GM12878 (cell line): Measurements from ENCODE around the gene CLCN7. TPM values are rescaled to one million over a fixed set of nuclear protein-coding genes. Genes with fewer than 3 reads are reported as not detected.

Experiments
- ATAC-seq: fragments of 200-7000 bp; cut with Tn5 transposase; 3 replicates; pipeline ENCODE4 v1.9.1; 2020; ENCODE audit warnings: mild to moderate bottlenecking, moderate library complexity
- BruUV-seq: library from RNA; stranded (reverse); fragments of 400-500 nt; replicated peaks from 2 replicates; lab custom pipeline; 2021; lab: Mats Ljungman, UMichigan
- CTCF ChIA-PET: fragments of 300-600 bp; sonication (Branson Sonifier 250); formaldehyde crosslinking; extraction: SDS; loops from one replicate; lab custom pipeline; 2021; ENCODE audit warnings: inconsistent platforms; lab: Yijun Ruan, JAX
- POLR2A ChIA-PET: fragments of 350-600 bp; formaldehyde crosslinking; extraction: SDS; loops from one replicate; lab custom pipeline; 2021; ENCODE audit warnings: inconsistent platforms; lab: Charles Lee
- RAD21 ChIA-PET: fragments of 300-600 bp; sonication (Branson Sonifier 250); formaldehyde crosslinking; loops from one replicate; lab custom pipeline; 2023; ENCODE audit warnings: antibody characterized with exemption; ENCODE audit not compliant: unreplicated experiment; lab: Charles Lee
- SMC1A ChIA-PET: fragments of 300-600 bp; sonication (Branson Sonifier 250); formaldehyde crosslinking; loops from one replicate; lab custom pipeline; 2023; ENCODE audit not compliant: unreplicated experiment, uncharacterized antibody; lab: Charles Lee
- DNase-seq: peaks from one replicate; pipeline ENCODE4 v3.0.0-alpha.2; 2011; ENCODE audit warnings: low read depth, low spot score
- FAIRE-seq: peaks from 3 replicates; lab custom pipeline; 2011; peaks lifted over from hg19 to GRCh38; lab: Jason Lieb, UNC
- H2AFZ ChIP-seq: 2 replicates; pipeline ENCODE4 v1.6.0; 2011; ENCODE audit warnings: low read depth, low read length, control low read depth; ENCODE audit not compliant: control insufficient read depth
- H3K27ac ChIP-seq: 2 replicates; pipeline ENCODE4 v1.5.1; 2011; ENCODE audit warnings: control low read depth; ENCODE audit not compliant: control insufficient read depth, insufficient read depth
- H3K27me3 ChIP-seq, 2 experiments: replicated peaks in 1 of 2; 2 replicates each; pipeline versions ENCODE4 v1.6.0 to v1.6.1; 2011; ENCODE audit warnings: low read length in 1 of 2; ENCODE audit not compliant: control insufficient read depth in 2 of 2, insufficient read depth in 2 of 2
- H3K36me3 ChIP-seq, 2 experiments: 2 replicates each; pipeline ENCODE4 v1.5.1; 2011; ENCODE audit warnings: low read length in 1 of 2; ENCODE audit not compliant: control insufficient read depth in 2 of 2, insufficient read depth in 2 of 2
- H3K4me1 ChIP-seq: 2 replicates; pipeline ENCODE4 v1.6.1; 2011; ENCODE audit warnings: mild to moderate bottlenecking, low read length, moderate library complexity, mixed read lengths; ENCODE audit not compliant: control insufficient read depth, insufficient read depth
- H3K4me2 ChIP-seq: 2 replicates; pipeline ENCODE4 v1.6.0; 2011; ENCODE audit warnings: control low read depth; ENCODE audit not compliant: control insufficient read depth, insufficient read depth
- H3K4me3 ChIP-seq: fragments of 200-600 bp; sonication (generic); 2 replicates; pipeline ENCODE4 v1.5.1; 2016
- H3K79me2 ChIP-seq: 2 replicates; pipeline ENCODE4 v1.6.0; 2011; ENCODE audit warnings: low read length; ENCODE audit not compliant: control insufficient read depth, insufficient read depth
- H3K9ac ChIP-seq: 2 replicates; pipeline ENCODE4 v1.8.0; 2011; ENCODE audit warnings: low read length, control low read depth, mixed read lengths; ENCODE audit not compliant: control insufficient read depth, insufficient read depth
- H3K9me3 ChIP-seq: replicated peaks from 3 replicates; pipeline ENCODE4 v1.5.1; 2011; ENCODE audit warnings: mild to moderate bottlenecking, low read length; ENCODE audit not compliant: control insufficient read depth, insufficient read depth
- H4K20me1 ChIP-seq: 2 replicates; pipeline ENCODE4 v1.6.0; 2011; ENCODE audit not compliant: control insufficient read depth, insufficient read depth
- CBFB ChIP-seq: IDR thresholded peaks from 2 replicates; pipeline ENCODE4 v1.6.1; 2016; ENCODE audit warnings: antibody characterized with exemption, low read depth
- CREB1 ChIP-seq: IDR thresholded peaks from 2 replicates; pipeline ENCODE4 v1.6.1; 2012; ENCODE audit warnings: low read depth, mild to moderate bottlenecking, inconsistent platforms
- MEF2B ChIP-seq: fragments of 450-650 bp; IDR thresholded peaks from 2 replicates; pipeline ENCODE4 v1.6.1; 2018; ENCODE audit warnings: mild to moderate bottlenecking, moderate library complexity; ENCODE audit not compliant: partially characterized antibody, poor library complexity, severe bottlenecking
- NBN ChIP-seq: fragments of 450-650 bp; IDR thresholded peaks from 2 replicates; pipeline ENCODE4 v1.6.1; 2016
- RBBP5 ChIP-seq: fragments of 200-600 bp; sonication (generic); conservative IDR thresholded peaks from 2 replicates; pipeline ENCODE4 v1.6.1; 2016
- ZNF274 ChIP-seq: IDR thresholded peaks from one replicate; pipeline ENCODE4 v1.8.0; 2011; ENCODE audit not compliant: insufficient read length, insufficient read depth
- WGBS: methylation state at CpG from one replicate; pipeline ENCODE4 v1.1.6; 2016; ENCODE audit warnings: low lambda C conversion rate; ENCODE audit not compliant: insufficient replicate concordance, insufficient coverage; ENCODE audit errors: missing lambda C conversion rate; 5-methylcytosine and 5-hydroxymethylcytosine counted together
- in situ Hi-C: fragments of 300-500 bp; cut with MboI; formaldehyde crosslinking; loops from 9 replicates; pipeline ENCODE4 v1.14.3; 2018; ENCODE audit warnings: mixed read lengths
- intact Hi-C: fragments of 100-400 bp; cut with micrococcal nuclease; formaldehyde crosslinking; loops from one replicate; pipeline ENCODE4 v1.14.2; 2022; ENCODE audit not compliant: unreplicated experiment
- polyA plus RNA-seq, 11 experiments: library from polyadenylated mRNA; depleted of rRNA in 4 of 11; unstranded in 6 of 11; stranded (reverse) in 5 of 11; fragments of >200 nt; fragmentation: Nextera tagmentation in 4 of 11; fragmentation: Illumina TruSeq in 1 of 11; extraction: Ambion mirVana in 4 of 11; extraction: Trizol in 1 of 11; gene quantifications; 1 replicate in 1 of 11; 2 replicates in 10 of 11; pipeline versions ENCODE4 v1.2.1 to v1.2.3, GENCODE V29; 2011 to 2016; ENCODE audit warnings: inconsistent platforms in 2 of 11, missing spikeins in 2 of 11, low read depth in 1 of 11
- total RNA-seq, 4 experiments: library from RNA; depleted of rRNA in 3 of 4; stranded (reverse); fragments of >200 nt in 3 of 4; fragmentation: Illumina TruSeq in 1 of 4; extraction: Trizol in 1 of 4; gene quantifications; 2 replicates each; pipeline versions ENCODE4 v1.2.1 to v1.2.3, GENCODE V29; 2013 to 2021

Gene CLCN7
- total and polyA plus RNA-seq, 10 of the 15 experiments (the other 5 are each of a cell fraction or from before 2014, with no cell fraction given): 0.04 to 62.5 (median 19.9) TPM

DNA sequence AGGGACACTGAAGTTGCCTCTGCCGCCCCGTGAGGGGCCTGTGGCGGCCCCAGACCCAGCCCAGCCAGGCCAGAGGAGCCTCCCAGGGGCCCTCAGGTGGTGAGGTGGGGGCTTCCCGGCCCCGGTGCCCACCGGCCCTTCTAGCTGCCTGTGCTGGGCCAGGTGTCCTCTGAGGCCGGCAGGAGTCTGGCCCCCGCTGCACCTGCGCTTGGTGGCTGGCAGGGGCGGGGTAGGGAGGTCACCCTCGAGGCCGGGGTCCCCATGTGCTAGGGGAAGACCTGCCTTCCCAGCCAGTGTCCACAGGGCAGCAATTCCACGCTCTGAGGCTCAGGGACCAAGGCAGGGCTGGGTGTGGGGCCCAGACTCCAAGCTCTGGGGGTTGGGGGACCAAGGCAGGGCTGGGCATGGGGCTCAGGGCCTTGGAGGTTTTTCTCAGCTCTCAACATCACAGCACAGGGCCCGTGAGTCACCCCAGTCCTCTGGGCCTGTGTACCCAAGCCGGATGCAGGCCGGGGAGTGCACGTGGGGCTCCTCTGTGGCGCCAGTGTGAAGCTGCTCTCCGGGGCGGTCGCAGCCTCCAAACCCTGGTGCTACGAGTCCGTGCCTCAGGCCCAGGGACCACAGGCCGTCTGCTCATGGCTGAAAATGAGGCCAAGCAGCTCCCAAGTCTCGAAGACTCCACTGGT is 29.2 kb downstream of the CLCN7 start:
- Histone ChIP-seq H4K20me1 (no peaks in the 10 kb centered on the region), H3K27ac (no peak overlapping the region), H3K4me2 (no peak overlapping the region), H2AFZ (no peak overlapping the region), H3K9me3 (no peaks in the 10 kb centered on the region), H3K9ac (no peak overlapping the region), H3K4me1 (no peaks in the 10 kb centered on the region), H3K79me2 (no peaks in the 10 kb centered on the region), H3K27me3 (no peaks in the 10 kb centered on the region), H3K4me3 (no peak overlapping the region), H3K36me3 (no peaks in the 10 kb centered on the region)
- TF ChIP-seq CBFB (no peak), RBBP5 (no peak), NBN (no peak)
- no peak for DNase-seq
- intact Hi-C loops (no loop called here), in situ Hi-C loops (no loop called here)
- ChIA-PET CTCF (no interaction called here), RAD21 (no interaction called here), POLR2A (no interaction called here), SMC1A (no interaction called here)
- 61% methylated on average over 23 of the region's 25 CpGs for WGBS
- no TSS peak for BruUV-seq
- peak; percentile 18; the same call in 2 of the 3 replicates for ATAC-seq
- FAIRE-seq: no peak

DNA sequence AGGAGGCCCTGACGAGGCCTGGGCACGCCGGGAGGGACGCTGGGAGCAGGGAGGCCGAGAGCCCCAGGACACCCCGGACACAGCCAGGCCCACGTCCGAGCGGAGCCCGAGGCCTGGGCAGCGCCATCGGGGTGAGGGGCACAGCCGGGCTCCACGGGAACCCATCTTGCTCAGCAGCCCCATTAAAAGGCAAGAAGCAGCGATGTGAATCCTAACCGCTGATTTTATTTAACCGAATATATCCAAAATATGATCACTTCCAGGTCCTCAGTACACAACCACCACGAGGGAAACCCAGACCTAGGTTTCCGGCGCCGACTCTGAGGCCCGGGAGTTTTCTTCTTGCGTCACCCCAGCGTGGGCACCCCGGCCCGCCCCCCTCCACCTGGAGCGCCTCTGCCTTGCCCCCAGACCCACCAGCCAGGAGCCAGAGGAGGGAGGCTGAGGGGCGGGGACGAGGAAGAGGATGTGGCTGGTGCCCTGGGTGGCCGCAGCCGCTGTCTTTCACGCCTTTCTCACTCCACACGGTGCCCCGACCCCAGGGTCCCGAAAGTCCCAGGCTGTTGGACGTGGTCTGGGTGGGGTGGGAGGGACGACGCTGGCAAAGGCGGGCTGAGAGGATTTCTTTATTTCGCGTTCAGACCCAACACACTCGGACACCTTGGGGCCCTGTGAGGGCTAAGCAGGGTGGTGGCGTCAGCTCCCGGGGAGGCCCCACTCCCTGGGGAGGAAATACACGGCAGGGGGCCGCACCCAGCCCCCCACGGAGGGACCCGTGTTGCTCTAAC is 29.9 kb downstream of the CLCN7 start:
- POLR2A ChIA-PET: no interaction called here
- in situ Hi-C loops (no loop called here), intact Hi-C loops (no loop called here)
- Histone ChIP-seq H3K9me3 (no peaks in the 10 kb centered on the region), H3K9ac (no peak overlapping the region), H3K4me1 (no peaks in the 10 kb centered on the region), H3K27me3 (no peaks in the 10 kb centered on the region), H3K27ac (no peak overlapping the region), H3K36me3 (no peaks in the 10 kb centered on the region), H2AFZ (no peak overlapping the region), H3K79me2 (no peaks in the 10 kb centered on the region), H3K4me2 (no peak overlapping the region), H3K4me3 (no peak overlapping the region), H4K20me1 (no peaks in the 10 kb centered on the region)
- CTCF ChIA-PET: interaction anchor here (1.5 kb wide), 1 partner anchor 81 kb away, joined by 3 read pairs; no protein-coding TSS in a partner anchor
- ATAC-seq (peak; percentile 34), DNase-seq (no peak), FAIRE-seq (no peak)
- no TSS peak for BruUV-seq
- TF ChIP-seq ZNF274 (no peak), CREB1 (0 out of 2 replicates have a peak, but pooled peaks have one; percentile 32), MEF2B (peak; percentile 55)
- 44% methylated on average over 43 of the region's 48 CpGs for WGBS
- SMC1A ChIA-PET: no interaction called here
- RAD21 ChIA-PET: no interaction called here
